Transverse colon (tissue), 4 donors: ENCODE data around the gene HIGD2A. TPM values are rescaled to one million over a fixed set of nuclear protein-coding genes. Genes with fewer than 3 reads are reported as not detected.

Experiments
- DNase-seq: peaks from one replicate; pipeline ENCODE4 v3.0.0-alpha.2; 2019
- H3K27ac ChIP-seq, 4 donors: fragments of 200-600 bp; sonication (generic); 2 replicates each; pipeline ENCODE4 v1.5.1; 2016 to 2018; ENCODE audit warnings: inconsistent platforms in 4 of 4
- H3K27me3 ChIP-seq: fragments of 200-600 bp; sonication (generic); 2 replicates; pipeline ENCODE4 v1.5.1; 2017; ENCODE audit warnings: inconsistent platforms
- H3K36me3 ChIP-seq, 4 donors: fragments of 200-600 bp; sonication (generic); 2 replicates each; pipeline ENCODE4 v1.5.1; 2017 to 2019; ENCODE audit warnings: inconsistent platforms in 4 of 4
- H3K4me1 ChIP-seq, 4 donors: fragments of 200-600 bp; sonication (generic); 2 replicates each; pipeline ENCODE4 v1.5.1; 2017 to 2020; ENCODE audit warnings: inconsistent platforms in 4 of 4
- H3K4me3 ChIP-seq, 4 donors: fragments of 200-600 bp; sonication (generic); 1 replicate in 1 of 4; 2 replicates in 3 of 4; pipeline versions ENCODE4 v1.5.1 to v1.6.1; 2017 to 2019; ENCODE audit warnings: inconsistent platforms in 4 of 4
- H3K9me3 ChIP-seq, 2 donors: fragments of 200-600 bp; sonication (generic); 2 replicates each; pipeline ENCODE4 v1.5.1; 2017 to 2019; ENCODE audit warnings: inconsistent platforms in 2 of 2
- EP300 ChIP-seq: sonication (generic); formaldehyde crosslinking; IDR thresholded peaks from one replicate; pipeline ENCODE4 v1.6.1; 2017; ENCODE audit warnings: antibody characterized with exemption, low read depth
- POLR2A ChIP-seq: fragments of 450-650 bp; IDR thresholded peaks from one replicate; pipeline ENCODE4 v1.6.1; 2016; ENCODE audit warnings: antibody characterized with exemption, mild to moderate bottlenecking, moderate library complexity
- POLR2AphosphoS5 ChIP-seq, 3 donors: sonication (generic); formaldehyde crosslinking; IDR thresholded peaks; one replicate each; pipeline ENCODE4 v1.6.1; 2016; ENCODE audit warnings: antibody characterized with exemption in 3 of 3
- WGBS, 2 donors: methylation state at CpG; one replicate each; pipeline ENCODE4 v1.1.5; 2018; ENCODE audit warnings: low coverage in 1 of 2; 5-methylcytosine and 5-hydroxymethylcytosine counted together
- in situ Hi-C, 4 donors: fragments of 200-750 bp; cut with MboI; loops; one replicate each; pipeline versions ENCODE4 v1.15.0 to v1.15.1; 2017; ENCODE audit warnings: low sequenced_read_pairs in 3 of 4, low pct_ligation_motif_present in 1 of 4, low pct_unique_long_range_greater_than_20kb in 1 of 4
- intact Hi-C: fragments of 100-400 bp; cut with DNase I; formaldehyde crosslinking; loops from one replicate; pipeline ENCODE4 v1.15.1; 2023; ENCODE audit warnings: low total_unique reads
- total RNA-seq, 4 donors: library from RNA; depleted of rRNA; stranded (reverse); fragments of >200 nt; gene quantifications; one replicate each; pipeline ENCODE4 v1.1.0, GENCODE V29; 2016
- TF ChIP-seq, protein P1 (sequence below), 5 experiments: fragments of 200-600 bp in 3 of 5; fragments of 450-650 bp in 2 of 5; sonication (generic) in 3 of 5; IDR thresholded peaks; 1 replicate in 2 of 5; 2 replicates in 3 of 5; pipeline ENCODE4 v1.5.1; 2016 to 2017; ENCODE audit warnings: antibody characterized with exemption in 5 of 5, inconsistent platforms in 3 of 5, mild to moderate bottlenecking in 2 of 5, moderate library complexity in 1 of 5

HIGD2A gene
- total RNA-seq, 4 donors from 2014 or later, result 158 to 320 (median 207) TPM

DNA sequence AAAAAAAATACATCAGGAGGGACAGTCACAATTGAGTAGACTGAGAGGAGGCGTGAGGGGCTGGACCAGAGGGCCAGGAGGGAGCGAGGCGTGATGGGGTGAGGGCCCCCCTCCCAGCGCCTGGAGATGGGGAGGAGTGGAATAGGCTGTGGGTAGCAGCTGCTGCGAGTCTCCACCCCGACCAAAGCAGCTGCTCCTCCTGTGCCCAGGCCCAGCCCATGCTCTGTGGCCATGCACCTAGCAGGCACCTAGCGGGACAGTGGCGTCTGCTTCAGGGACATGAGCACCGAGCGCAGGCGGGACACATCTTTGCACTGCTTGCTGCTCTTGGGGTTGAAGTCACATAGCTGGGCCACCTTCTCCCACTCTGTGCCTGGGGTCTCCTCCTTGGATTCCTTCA is 4.0 kb downstream of the HIGD2A start:
- intact Hi-C loops (no loop called here), in situ Hi-C loops (no loop called here)
- TF ChIP-seq POLR2AphosphoS5 (IDR thresholded peaks at IDR 0.05) (no peak), POLR2A (no peak), EP300 (no peak)
- TF ChIP-seq, protein P1, sequence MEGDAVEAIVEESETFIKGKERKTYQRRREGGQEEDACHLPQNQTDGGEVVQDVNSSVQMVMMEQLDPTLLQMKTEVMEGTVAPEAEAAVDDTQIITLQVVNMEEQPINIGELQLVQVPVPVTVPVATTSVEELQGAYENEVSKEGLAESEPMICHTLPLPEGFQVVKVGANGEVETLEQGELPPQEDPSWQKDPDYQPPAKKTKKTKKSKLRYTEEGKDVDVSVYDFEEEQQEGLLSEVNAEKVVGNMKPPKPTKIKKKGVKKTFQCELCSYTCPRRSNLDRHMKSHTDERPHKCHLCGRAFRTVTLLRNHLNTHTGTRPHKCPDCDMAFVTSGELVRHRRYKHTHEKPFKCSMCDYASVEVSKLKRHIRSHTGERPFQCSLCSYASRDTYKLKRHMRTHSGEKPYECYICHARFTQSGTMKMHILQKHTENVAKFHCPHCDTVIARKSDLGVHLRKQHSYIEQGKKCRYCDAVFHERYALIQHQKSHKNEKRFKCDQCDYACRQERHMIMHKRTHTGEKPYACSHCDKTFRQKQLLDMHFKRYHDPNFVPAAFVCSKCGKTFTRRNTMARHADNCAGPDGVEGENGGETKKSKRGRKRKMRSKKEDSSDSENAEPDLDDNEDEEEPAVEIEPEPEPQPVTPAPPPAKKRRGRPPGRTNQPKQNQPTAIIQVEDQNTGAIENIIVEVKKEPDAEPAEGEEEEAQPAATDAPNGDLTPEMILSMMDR (IDR thresholded peaks at IDR 0.05), result no peak
- no peak overlapping the region for H3K4me3 ChIP-seq
- H3K4me1 ChIP-seq, result peaks cover 0 to 17% (median 10%) of the 10 kb centered on the region in 4 donors
- H3K27ac ChIP-seq, result peak overlapping the region in 1 of 4 donors; percentile 23
- no peaks in the 10 kb centered on the region for H3K27me3 ChIP-seq
- 89 to 100% methylated on average over 1 to 11 of the region's 11 CpGs for WGBS, 2 donors
- no peaks in the 10 kb centered on the region for H3K9me3 ChIP-seq
- DNase-seq, result no peak
- peaks cover 0 to 10% (median under 1%) of the 10 kb centered on the region in 4 donors for H3K36me3 ChIP-seq

GRCh38 chr5:176394096-176394495 is 5.5 kb downstream of the HIGD2A start:
- H3K36me3 ChIP-seq, result peaks cover 0 to 10% (median 1%) of the 10 kb centered on the region in 4 donors
- no peak overlapping the region for H3K4me3 ChIP-seq
- H3K9me3 ChIP-seq, result no peaks in the 10 kb centered on the region
- no peak overlapping the region for H3K27ac ChIP-seq
- intact Hi-C loops (no loop called here), in situ Hi-C loops (no loop called here)
- WGBS, 2 donors, result 88% methylated on average over 9 of the region's 9 CpGs; no CpG with 5 or more reads in 1 of the 2 donors
- no peak for DNase-seq
- peaks cover 0 to 14% (median 5%) of the 10 kb centered on the region in 4 donors for H3K4me1 ChIP-seq
- TF ChIP-seq POLR2AphosphoS5 (IDR thresholded peaks at IDR 0.05) (no peak), POLR2A (no peak), EP300 (no peak)
- TF ChIP-seq, protein P1 (IDR thresholded peaks at IDR 0.05), result no peak
- no peaks in the 10 kb centered on the region for H3K27me3 ChIP-seq

GRCh38 chr5:176394881-176395675 is 6.5 kb downstream of the HIGD2A start:
- no peak overlapping the region for H3K4me3 ChIP-seq
- no peaks in the 10 kb centered on the region for H3K27me3 ChIP-seq
- intact Hi-C loops, result no loop called here
- H3K27ac ChIP-seq, result no peak overlapping the region
- H3K36me3 ChIP-seq, result peaks cover 0 to 10% (median 1%) of the 10 kb centered on the region in 4 donors
- WGBS, 2 donors, result 86 to 95% methylated on average over 4 to 11 of the region's 11 CpGs
- H3K4me1 ChIP-seq, result peaks cover 0 to 10% (median under 1%) of the 10 kb centered on the region in 4 donors
- in situ Hi-C loops, result no loop called here
- TF ChIP-seq POLR2AphosphoS5 (IDR thresholded peaks at IDR 0.05) (no peak), POLR2A (no peak), EP300 (no peak)
- TF ChIP-seq, protein P1 (IDR thresholded peaks at IDR 0.05), result no peak
- no peak for DNase-seq
- no peaks in the 10 kb centered on the region for H3K9me3 ChIP-seq

DNA sequence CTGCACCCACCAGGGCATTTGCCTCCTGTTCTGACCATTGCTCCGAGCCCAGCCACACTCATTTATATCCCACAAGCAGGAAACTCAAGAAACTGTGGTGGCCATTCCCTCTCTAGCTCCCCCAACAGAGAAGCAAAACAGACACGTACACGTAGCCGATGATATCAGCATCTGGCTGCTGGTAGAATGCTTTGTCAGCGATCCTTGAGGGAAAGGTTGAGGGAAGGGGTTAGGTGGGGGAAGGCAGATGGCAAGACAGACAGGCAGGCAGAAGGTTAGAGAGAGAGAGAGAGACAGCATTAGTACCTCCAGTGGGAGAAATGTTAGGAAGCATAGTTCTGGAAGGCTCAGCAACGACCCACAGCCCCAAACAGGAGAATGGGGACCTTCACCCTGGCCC is 7.8 kb downstream of the HIGD2A start:
- H3K4me1 ChIP-seq, result peaks cover 4 to 16% (median 9%) of the 10 kb centered on the region in 4 donors
- peaks cover 0 to 10% (median 1%) of the 10 kb centered on the region in 4 donors for H3K36me3 ChIP-seq
- DNase-seq, result no peak
- TF ChIP-seq POLR2A, result no peak
- TF ChIP-seq, protein P1 (IDR thresholded peaks at IDR 0.05), result no peak
- TF ChIP-seq POLR2AphosphoS5 (IDR thresholded peaks at IDR 0.05), result no peak
- TF ChIP-seq EP300, result no peak
- H3K9me3 ChIP-seq, result no peaks in the 10 kb centered on the region
- in situ Hi-C loops (no loop called here), intact Hi-C loops (no loop called here)
- H3K27me3 ChIP-seq, result no peaks in the 10 kb centered on the region
- WGBS, 2 donors, result 73% methylated on average over 6 of the region's 6 CpGs; no CpG with 5 or more reads in 1 of the 2 donors
- no peak overlapping the region for H3K27ac ChIP-seq
- no peak overlapping the region for H3K4me3 ChIP-seq
